Panc1 (cell line): ENCODE measurements around the gene TEDDM1. TPM values are rescaled to one million over a fixed set of nuclear protein-coding genes. Genes with fewer than 3 reads are reported as not detected.

Source experiments
- ATAC-seq: fragments of 200-7000 bp; cut with Tn5 transposase; 2 replicates; pipeline ENCODE4 v1.9.1; 2020; ENCODE audit warnings: mild to moderate bottlenecking, moderate library complexity
- BruUV-seq: library from RNA; stranded (reverse); fragments of 400-500 nt; replicated peaks from 2 replicates; lab custom pipeline; 2021; lab: Mats Ljungman, UMichigan
- CTCF ChIA-PET: fragments of 300-600 bp; sonication (Branson Sonifier 250); formaldehyde crosslinking; loops from one replicate; lab custom pipeline; 2022; ENCODE audit warnings: antibody characterized with exemption; lab: Charles Lee
- POLR2A ChIA-PET: fragments of 300-600 bp; sonication (Branson Sonifier 250); formaldehyde crosslinking; loops from one replicate; lab custom pipeline; 2022; ENCODE audit warnings: antibody characterized with exemption; lab: Charles Lee
- DNase-seq: peaks from one replicate; pipeline ENCODE4 v3.0.0-alpha.2; 2010; ENCODE audit warnings: low read depth, low spot score
- H3K27ac ChIP-seq: 2 replicates; pipeline ENCODE4 v1.5.1; 2011; ENCODE audit warnings: mild to moderate bottlenecking, low read length, inconsistent platforms
- H3K27me3 ChIP-seq: fragments of 200-500 bp; sonication (Bioruptor generic); 2 replicates; pipeline ENCODE4 v1.6.0; 2014; ENCODE audit warnings: low read length, inconsistent platforms; ENCODE audit not compliant: control insufficient read depth, insufficient read depth
- H3K36me3 ChIP-seq: fragments of 200-500 bp; sonication (Bioruptor generic); 2 replicates; pipeline ENCODE4 v1.5.1; 2014; ENCODE audit warnings: inconsistent platforms, mild to moderate bottlenecking, low read length, moderate library complexity; ENCODE audit not compliant: control insufficient read depth, insufficient read depth
- H3K4me1 ChIP-seq: 2 replicates; pipeline ENCODE4 v1.5.1; 2011; ENCODE audit warnings: inconsistent platforms, mild to moderate bottlenecking, low read length, moderate library complexity; ENCODE audit not compliant: control insufficient read depth, insufficient read depth
- H3K4me3 ChIP-seq, 2 experiments: 2 replicates each; pipeline ENCODE4 v1.5.1; 2011 to 2012; ENCODE audit warnings: low read depth in 2 of 2, low read length in 2 of 2, mild to moderate bottlenecking in 2 of 2, inconsistent platforms in 1 of 2, moderate library complexity in 1 of 2
- H3K9me3 ChIP-seq: fragments of 200-500 bp; sonication (Bioruptor generic); 2 replicates; pipeline ENCODE4 v1.5.1; 2014; ENCODE audit warnings: low read depth, mild to moderate bottlenecking, inconsistent platforms, low read length, moderate library complexity; ENCODE audit not compliant: control insufficient read depth, insufficient read depth
- POLR2AphosphoS5 ChIP-seq: IDR thresholded peaks from 2 replicates; pipeline ENCODE4 v1.6.1; 2012; ENCODE audit warnings: mild to moderate bottlenecking, low read depth, low read length, moderate library complexity
- SIN3A ChIP-seq: IDR thresholded peaks from 2 replicates; pipeline ENCODE4 v1.6.1; 2012; ENCODE audit warnings: low read depth, mild to moderate bottlenecking, low read length, moderate library complexity, borderline replicate concordance; ENCODE audit not compliant: insufficient read depth
- TCF7L2 ChIP-seq: IDR thresholded peaks from 2 replicates; pipeline ENCODE4 v1.6.1; 2011; ENCODE audit warnings: mild to moderate bottlenecking, low read depth, low read length, inconsistent platforms
- in situ Hi-C: cut with HindIII; loops from 2 replicates; pipeline ENCODE4 v1.10.0; 2016; ENCODE audit warnings: low sequenced_read_pairs, low pct_unique_long_range_greater_than_20kb
- intact Hi-C: fragments of 100-400 bp; cut with micrococcal nuclease; formaldehyde crosslinking; loops from one replicate; pipeline ENCODE4 v1.10.0; 2022; ENCODE audit not compliant: unreplicated experiment
- total RNA-seq: library from RNA; stranded (reverse); gene quantifications from one replicate; pipeline ENCODE4 v1.2.1, GENCODE V29; 2021; ENCODE audit not compliant: unreplicated experiment
- TF ChIP-seq, protein P1 (sequence below): fragments of 450-650 bp; IDR thresholded peaks from 2 replicates; pipeline ENCODE4 v1.5.1; 2017; ENCODE audit warnings: mild to moderate bottlenecking
- TF ChIP-seq, protein P2 (sequence below), 2 experiments: IDR thresholded peaks; 2 replicates each; pipeline ENCODE4 v1.6.1; 2011 to 2012; ENCODE audit warnings: low read depth in 2 of 2, control low read depth in 1 of 2, low read length in 1 of 2, mild to moderate bottlenecking in 1 of 2, moderate library complexity in 1 of 2; ENCODE audit not compliant: insufficient read depth in 1 of 2

TEDDM1 gene
- total RNA-seq, 1 experiment from 2014 or later, result not detected

DNA sequence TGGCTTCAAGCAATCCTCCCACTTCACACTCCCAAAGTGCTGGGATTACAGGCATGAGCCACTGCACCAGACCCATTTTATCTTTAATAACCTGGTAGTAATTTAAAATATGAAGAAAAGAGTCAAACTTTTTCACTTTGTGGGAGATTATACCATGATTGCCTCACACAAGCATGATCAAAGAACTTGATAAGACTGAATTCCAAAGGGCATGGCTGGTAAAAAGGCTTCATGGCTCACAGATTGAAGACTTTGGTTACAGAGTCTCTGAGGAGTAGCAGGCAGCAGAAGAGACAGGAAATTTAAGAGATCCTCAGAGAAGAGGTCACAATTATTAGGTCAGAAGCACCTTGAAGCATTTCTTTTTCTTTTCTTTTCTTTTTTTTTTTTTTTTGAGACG, 33.1 kb upstream of the TEDDM1 start:
- H3K9me3 ChIP-seq, result no peaks in the 10 kb centered on the region
- H3K4me3 ChIP-seq, result no peak overlapping the region
- intact Hi-C loops (no loop called here), in situ Hi-C loops (no loop called here)
- H3K27me3 ChIP-seq, result no peaks in the 10 kb centered on the region
- BruUV-seq, result no TSS peak
- TF ChIP-seq TCF7L2, result no peak
- TF ChIP-seq POLR2AphosphoS5, result no peak
- no peak for TF ChIP-seq SIN3A
- TF ChIP-seq, protein P1, sequence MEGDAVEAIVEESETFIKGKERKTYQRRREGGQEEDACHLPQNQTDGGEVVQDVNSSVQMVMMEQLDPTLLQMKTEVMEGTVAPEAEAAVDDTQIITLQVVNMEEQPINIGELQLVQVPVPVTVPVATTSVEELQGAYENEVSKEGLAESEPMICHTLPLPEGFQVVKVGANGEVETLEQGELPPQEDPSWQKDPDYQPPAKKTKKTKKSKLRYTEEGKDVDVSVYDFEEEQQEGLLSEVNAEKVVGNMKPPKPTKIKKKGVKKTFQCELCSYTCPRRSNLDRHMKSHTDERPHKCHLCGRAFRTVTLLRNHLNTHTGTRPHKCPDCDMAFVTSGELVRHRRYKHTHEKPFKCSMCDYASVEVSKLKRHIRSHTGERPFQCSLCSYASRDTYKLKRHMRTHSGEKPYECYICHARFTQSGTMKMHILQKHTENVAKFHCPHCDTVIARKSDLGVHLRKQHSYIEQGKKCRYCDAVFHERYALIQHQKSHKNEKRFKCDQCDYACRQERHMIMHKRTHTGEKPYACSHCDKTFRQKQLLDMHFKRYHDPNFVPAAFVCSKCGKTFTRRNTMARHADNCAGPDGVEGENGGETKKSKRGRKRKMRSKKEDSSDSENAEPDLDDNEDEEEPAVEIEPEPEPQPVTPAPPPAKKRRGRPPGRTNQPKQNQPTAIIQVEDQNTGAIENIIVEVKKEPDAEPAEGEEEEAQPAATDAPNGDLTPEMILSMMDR, result no peak
- TF ChIP-seq, protein P2, sequence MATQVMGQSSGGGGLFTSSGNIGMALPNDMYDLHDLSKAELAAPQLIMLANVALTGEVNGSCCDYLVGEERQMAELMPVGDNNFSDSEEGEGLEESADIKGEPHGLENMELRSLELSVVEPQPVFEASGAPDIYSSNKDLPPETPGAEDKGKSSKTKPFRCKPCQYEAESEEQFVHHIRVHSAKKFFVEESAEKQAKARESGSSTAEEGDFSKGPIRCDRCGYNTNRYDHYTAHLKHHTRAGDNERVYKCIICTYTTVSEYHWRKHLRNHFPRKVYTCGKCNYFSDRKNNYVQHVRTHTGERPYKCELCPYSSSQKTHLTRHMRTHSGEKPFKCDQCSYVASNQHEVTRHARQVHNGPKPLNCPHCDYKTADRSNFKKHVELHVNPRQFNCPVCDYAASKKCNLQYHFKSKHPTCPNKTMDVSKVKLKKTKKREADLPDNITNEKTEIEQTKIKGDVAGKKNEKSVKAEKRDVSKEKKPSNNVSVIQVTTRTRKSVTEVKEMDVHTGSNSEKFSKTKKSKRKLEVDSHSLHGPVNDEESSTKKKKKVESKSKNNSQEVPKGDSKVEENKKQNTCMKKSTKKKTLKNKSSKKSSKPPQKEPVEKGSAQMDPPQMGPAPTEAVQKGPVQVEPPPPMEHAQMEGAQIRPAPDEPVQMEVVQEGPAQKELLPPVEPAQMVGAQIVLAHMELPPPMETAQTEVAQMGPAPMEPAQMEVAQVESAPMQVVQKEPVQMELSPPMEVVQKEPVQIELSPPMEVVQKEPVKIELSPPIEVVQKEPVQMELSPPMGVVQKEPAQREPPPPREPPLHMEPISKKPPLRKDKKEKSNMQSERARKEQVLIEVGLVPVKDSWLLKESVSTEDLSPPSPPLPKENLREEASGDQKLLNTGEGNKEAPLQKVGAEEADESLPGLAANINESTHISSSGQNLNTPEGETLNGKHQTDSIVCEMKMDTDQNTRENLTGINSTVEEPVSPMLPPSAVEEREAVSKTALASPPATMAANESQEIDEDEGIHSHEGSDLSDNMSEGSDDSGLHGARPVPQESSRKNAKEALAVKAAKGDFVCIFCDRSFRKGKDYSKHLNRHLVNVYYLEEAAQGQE (IDR thresholded peaks at IDR 0.05; ENCODE audit: insufficient read depth in 1 of 2, low read depth in 2 of 2, low read length in 1 of 2), result no peak
- CTCF ChIA-PET, result no interaction called here
- ATAC-seq (no peak), DNase-seq (no peak)
- no peaks in the 10 kb centered on the region for H3K4me1 ChIP-seq
- POLR2A ChIA-PET, result no interaction called here
- H3K27ac ChIP-seq, result no peak overlapping the region
- H3K36me3 ChIP-seq, result no peaks in the 10 kb centered on the region

DNA sequence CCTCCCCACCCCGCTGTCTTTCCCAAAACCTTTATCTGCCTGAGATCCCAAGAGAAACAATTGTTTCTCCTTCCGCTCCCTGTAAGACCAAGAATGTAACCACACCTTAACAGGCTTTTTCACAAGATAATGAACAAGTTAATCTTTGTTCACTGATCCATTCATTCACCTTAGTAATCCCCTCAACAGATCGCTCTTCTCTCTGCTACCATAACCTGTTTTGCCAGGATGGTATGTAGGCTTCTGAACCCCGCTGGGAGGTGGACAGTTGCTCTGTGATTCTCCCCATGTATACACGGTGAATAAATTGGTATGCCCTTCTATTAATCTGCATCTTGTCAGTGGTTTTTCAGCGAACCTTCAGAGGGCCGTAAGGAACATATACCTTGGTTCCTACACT, 30.8 kb upstream of the TEDDM1 start:
- TF ChIP-seq TCF7L2, result no peak
- no peak for TF ChIP-seq SIN3A
- TF ChIP-seq, protein P1, result no peak
- no peak for TF ChIP-seq POLR2AphosphoS5
- TF ChIP-seq, protein P2 (IDR thresholded peaks at IDR 0.05; ENCODE audit: insufficient read depth in 1 of 2, low read depth in 2 of 2, low read length in 1 of 2), result no peak
- H3K9me3 ChIP-seq, result no peaks in the 10 kb centered on the region
- in situ Hi-C loops, result no loop called here
- H3K27me3 ChIP-seq, result no peaks in the 10 kb centered on the region
- POLR2A ChIA-PET, result no interaction called here
- no peak for DNase-seq
- H3K4me3 ChIP-seq, result no peak overlapping the region
- no TSS peak for BruUV-seq
- ATAC-seq, result no peak
- no peaks in the 10 kb centered on the region for H3K36me3 ChIP-seq
- CTCF ChIA-PET, result no interaction called here
- no peak overlapping the region for H3K27ac ChIP-seq
- intact Hi-C loops, result no loop called here
- H3K4me1 ChIP-seq, result no peaks in the 10 kb centered on the region
